Stimulated activated CD4-positive, alpha-beta T cell treated with anti-CD3 and anti-CD28 coated beads, TNF-alpha, amount 100 ng/mL, for 24 hours (primary cell): Measurements from ENCODE around the gene ZNRF4.

Experiments used
- DNase-seq, 3 experiments: peaks; one replicate each; pipeline ENCODE4 v3.0.0-alpha.2; 2020; ENCODE audit warnings: low read depth in 3 of 3

Gene ZNRF4

DNA sequence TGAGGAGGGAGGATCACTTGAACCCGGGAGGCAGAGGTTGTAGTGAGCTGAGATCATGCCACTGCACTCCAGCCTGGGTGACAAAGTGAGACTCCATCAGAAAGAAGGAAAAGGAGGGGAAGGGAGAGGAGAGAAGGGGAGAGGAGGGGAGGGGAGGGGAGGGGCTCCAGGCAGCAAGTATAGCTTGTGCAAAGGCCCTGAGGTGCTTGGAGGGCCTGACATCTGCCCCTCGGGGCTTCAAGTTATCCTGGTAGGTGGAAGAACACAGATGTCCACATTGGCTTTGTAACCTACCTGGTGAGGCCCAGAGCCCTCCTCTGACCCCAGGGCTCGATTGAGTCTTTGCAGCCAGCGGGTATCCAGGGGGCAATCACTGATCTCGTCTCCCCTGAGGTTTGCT lies 11.5 kb upstream of the ZNRF4 start:
- DNase-seq = no peak

DNA sequence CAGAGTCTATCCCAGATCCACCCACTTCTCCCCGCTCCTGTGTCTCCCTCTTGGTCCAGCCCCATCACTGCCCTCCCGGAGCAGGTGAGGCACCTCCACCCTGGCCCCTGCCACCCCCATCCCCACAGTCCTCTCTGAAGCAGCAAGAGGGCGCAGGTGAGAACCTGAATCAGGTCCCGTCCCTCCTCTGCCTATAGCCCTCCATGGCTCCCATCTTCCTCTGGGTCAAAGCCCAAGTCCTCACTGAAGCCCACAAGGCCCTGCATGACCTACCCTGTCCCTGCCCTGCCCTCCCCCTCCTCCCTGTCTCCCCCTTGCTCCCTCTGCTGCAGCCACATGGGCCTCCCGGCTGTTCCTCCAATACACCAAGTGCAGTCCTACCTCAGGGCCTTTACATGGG lies 10.8 kb upstream of the ZNRF4 start:
- DNase-seq = no peak

DNA sequence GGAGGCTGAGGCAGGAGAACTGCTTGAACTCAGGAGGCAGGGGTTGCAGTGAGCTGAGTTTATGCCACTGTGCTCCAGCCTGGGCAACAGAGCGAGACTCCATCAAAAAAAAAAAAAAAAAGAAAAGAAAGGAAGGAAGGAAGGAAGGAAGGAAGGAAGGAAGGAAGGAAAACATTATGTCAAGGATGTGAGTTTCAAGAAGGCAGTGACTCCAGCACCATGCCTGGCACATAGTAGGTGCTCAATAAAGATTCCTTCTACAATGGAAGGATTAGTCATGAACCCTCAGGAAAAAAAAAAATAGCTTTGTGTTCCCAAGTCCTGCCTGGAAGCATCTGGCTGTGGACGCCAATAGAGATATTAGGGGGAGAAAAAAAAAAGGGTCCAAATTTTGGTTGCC lies 10.1 kb upstream of the ZNRF4 start:
- no peak for DNase-seq

DNA sequence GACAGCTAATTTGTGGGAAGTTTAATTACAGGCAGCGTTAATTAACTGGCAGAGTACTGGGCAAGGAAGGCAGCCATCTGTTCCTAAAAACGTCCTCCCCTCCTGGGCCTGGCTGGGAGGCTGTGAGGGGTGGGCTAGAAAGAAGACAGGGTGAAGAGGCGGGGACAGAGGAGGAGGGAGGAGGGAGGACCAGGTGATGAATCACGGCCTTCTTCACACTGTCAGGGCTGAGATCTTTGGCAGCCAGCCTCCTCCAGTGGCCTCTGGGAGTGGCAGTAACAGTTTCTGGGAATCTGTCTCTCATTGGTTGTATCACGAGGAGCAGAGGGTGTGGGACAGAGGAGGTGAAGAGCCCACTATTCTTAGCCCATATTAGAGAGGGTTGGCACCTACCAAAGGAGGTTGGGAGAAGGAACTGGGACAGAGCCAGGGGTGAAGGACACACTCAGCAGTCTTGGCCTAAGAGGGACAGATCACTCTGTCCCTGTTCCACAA lies 9.6 kb upstream of the ZNRF4 start:
- DNase-seq = no peak

DNA sequence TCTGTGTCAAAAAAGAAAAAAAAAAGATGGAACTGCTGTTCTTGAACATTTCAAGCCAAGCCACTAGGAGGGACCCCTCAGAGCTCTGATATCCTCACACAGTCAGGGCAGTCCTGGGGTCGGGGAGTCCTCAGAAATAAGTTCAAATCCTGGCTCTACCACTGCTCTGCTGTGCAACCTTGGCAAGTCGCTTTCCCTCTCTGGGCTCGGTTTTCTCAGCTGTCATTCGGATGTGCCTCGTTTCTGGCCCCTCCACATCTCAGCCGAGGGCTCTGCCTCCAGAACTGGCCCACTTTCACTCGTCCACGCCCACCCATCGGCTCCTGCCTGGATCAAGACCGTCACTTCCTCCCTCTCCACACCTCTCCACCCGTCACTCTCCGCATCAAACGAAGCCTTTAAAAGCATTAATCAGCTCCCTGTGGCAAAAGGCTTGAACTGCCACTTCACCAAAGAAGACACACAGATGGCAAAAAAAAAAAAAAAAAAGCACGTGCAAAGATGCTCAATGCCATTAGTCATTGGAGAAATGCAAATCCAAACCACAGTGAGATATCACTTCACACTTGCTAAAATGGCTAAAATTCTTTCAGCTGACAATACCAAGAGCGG lies 7.4 kb upstream of the ZNRF4 start:
- DNase-seq = no peak

DNA sequence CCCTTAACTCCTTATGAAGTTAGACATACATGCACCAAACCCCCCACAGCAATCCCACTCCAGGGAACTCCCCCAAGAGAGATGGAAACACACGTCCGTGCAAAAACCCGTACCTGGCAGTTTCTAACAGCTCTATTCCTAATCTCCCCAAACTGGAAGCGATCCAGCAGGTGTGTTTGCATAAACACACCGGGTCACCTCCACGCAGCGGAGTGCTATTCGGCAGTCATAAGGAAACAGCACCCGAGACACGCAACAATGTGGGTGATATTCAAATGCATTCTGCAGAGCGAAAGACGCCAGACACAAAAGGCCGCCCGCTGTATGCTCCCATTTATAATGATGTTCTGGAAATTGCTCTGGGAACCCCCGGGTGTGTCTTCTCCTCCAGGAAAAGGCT lies 6.8 kb upstream of the ZNRF4 start:
- DNase-seq = no peak

DNA sequence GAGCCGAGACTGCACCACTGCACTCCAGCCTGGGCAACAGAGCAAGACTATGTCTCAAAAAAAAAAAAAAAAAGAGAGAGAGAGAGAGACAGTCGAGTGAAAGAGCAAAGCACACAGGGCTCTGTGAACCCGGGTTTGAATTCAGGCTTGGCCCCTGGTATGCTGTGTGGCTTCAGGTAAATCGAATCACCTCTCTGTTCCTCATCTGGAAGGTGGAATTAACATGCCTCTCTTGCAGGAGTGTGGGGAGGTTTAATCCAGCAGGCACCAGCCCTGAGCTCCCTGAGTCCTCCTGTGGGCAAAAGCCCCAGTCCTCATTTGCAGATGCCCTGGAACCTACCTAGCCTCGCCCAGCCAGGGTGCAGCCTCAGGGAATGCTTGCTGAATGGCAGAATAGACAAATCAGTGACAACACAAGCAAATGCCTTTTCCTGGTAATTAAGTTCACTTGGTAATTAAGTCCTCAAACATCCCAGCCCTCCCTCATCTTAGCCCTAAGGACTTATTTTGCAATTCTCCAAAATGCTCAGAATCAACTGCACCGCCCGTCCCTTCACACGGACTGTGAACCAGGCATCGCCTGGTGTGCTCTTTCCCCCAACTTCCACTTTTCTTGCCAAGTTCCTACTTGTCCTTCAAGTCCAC lies 4.6 kb upstream of the ZNRF4 start:
- DNase-seq = no peak

DNA sequence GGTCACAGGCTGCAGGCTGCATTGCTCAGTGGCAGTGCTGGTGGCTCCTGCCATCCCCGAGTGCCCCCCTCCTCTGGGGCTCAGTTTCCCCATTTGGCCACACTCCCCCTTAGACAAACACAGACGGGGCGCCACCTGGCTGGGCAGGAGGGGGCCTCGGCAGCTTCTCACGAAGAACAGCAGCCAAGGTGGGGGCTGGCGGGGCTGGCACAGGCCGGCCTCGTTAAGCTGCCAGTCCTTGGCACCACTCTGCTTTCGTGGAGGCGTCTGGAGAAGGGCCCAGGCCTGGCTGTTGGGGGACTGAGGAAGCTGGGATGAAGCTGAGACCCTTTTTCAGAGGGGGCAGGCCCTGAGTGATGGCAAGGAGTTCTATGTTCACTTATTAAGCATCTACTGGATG lies 3.7 kb upstream of the ZNRF4 start:
- no peak for DNase-seq

DNA sequence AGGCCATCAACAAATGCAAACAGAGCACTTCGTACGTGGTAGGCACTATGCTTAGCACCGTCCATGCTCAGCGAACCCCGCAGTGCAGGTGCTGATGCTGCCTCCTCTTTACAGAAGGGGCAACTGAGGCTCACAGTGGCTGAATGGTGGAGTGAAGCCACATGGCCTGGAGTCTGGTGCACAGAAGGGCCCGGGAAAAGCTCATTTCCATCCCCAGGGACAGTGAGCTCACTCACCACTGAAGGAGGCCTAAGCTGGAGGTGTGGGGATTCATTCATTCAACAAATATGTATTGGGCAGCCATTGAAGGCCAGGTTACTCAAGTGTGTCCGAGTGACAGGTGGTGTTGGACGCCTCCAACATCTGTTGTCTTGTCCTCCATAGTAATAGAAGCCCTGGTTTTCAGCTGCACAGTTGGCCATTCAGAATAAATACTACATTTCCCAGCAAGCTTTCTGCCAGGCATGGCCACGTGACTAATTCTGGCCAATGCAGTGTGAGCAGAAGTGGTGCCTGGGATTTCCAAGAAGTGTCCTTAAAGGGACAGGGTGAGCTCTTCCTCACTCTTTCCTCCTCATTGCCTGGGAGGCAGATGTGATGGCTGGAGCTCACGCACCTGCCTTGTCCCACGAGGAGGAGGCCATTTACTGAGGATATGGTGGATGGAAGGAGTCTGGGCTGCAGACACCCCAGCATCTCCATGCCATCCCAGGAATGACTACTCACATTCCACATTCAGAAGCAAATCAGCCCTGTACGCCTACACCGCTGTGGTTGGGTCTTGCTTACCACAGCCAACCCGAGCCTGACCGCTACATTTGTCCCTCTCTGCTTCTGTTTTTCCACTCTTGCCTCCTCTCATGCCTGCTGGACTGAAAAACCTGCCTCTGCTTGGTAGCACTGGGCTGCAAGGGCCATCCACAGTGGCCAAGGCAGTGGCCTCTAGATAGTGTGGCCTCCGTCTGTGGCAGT lies 2.3 kb upstream of the ZNRF4 start:
- DNase-seq = no peak

DNA sequence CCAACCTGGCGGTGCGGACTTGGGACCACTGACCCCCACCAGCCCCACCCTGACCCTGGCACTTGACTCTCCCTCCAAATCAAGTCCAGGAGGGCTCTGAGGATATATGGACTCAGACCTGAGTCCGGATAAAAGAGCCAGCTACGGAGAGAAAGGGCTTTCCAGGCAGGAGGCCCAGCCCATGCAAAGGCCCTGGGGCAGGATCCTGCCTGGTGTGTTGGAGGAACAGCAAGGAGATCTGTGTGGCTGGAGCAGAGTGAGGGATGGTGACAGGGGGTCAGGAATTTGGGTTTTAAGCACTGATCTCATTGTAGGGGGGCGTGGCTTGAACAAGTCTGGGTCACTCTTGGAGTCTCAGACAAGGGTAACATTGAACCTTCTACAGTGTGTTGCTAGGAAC lies 474 bp upstream of the ZNRF4 start:
- DNase-seq = no peak

DNA sequence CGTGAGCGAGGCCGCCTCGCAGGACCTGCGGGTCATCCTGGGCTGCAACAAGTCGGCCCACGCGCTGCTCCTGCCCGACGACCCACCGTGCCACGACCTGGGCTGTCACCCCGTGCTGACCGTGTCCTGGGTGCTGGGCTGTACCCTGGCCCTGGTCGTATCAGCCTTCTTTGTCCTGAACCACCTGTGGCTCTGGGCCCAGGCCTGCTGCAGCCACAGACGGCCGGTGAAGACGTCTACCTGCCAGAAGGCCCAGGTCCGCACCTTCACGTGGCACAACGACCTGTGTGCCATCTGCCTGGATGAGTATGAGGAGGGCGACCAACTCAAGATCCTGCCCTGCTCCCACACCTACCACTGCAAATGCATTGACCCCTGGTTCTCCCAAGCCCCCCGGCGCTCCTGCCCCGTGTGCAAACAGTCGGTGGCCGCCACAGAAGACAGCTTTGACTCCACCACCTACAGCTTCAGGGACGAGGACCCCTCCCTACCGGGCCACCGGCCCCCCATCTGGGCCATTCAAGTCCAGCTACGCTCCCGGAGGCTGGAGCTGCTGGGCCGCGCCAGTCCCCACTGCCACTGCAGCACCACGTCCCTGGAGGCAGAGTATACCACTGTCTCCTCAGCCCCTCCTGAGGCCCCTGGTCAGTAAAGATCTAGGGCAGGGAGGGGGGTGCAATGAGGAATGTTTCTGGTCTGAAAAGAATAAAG lies 1.1 kb downstream of the ZNRF4 start:
- DNase-seq = no peak

DNA sequence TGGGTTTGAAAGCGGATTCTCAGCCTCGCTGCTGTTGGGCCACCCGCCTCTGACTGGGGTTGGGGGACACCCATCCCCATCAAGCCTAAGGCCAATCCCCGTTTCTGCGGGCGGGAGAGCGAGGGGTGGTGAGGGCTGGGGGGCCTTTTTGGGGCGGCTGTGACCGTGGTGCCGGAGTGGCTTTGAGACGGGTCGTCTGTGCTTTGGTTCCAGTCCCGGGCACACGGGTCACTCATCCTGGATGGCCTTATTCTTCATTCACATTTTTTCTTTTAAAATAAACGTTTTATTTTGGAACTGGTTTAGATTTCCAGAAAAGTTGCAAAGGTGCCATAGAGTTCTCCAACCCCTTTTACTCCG lies 1.6 kb downstream of the ZNRF4 start:
- no peak for DNase-seq

DNA sequence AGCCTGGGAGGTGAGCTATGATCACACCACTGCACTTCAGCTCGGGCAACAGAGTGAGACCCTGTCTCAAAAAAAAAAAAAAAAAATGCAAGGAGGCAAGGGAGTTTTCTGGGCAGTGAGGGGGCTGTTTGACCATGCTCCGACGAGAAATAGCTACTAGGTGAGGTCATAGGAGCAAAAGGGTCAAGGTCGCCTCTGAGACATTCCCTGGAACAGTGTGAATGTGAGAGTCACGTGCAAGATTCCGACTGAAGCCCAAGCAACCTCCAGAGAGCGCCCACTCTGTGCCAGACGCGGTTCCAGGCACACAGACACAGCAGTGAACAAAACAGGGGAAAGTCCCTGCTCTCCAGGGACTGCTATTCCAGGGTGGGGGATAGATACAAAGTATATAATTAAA lies 2.5 kb downstream of the ZNRF4 start:
- no peak for DNase-seq

DNA sequence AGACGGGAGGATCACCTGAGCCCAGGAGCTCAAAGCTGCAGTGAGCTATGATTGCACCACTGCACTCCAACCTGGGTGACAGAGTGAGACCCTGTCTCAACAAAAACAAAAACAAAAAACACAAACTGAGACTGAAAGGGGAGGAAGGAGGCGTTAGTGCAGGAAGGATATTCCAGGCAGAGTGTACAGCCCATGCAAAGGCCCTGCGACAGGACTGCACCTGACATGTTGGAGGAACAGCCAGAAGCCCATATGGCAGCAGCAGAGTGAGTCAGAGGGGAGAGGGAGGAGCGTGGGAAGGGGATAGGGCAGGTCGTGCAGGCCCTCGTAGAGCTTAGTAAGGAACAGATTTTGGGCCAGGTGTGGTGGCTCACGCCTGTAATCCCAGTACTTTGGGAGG lies 3.2 kb downstream of the ZNRF4 start:
- no peak for DNase-seq

DNA sequence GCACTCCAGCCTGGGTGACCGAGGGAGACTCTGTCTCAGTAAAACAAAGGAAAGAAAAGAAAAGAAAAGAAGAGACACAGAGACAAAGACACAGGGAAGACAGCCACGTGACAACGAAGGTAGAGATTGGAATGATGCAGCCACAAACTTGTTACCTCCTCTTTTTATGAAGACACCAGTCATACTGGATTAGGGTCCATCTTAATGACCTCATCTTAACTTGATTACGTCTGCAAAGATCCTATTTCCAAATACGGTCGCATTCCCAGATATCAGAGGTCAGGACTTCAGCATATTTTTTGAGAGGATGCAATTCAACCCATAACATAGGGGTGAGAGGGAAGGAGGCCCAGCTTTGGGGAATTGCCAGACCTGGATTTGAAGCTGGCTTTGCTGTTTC lies 4.1 kb downstream of the ZNRF4 start:
- no peak for DNase-seq

DNA sequence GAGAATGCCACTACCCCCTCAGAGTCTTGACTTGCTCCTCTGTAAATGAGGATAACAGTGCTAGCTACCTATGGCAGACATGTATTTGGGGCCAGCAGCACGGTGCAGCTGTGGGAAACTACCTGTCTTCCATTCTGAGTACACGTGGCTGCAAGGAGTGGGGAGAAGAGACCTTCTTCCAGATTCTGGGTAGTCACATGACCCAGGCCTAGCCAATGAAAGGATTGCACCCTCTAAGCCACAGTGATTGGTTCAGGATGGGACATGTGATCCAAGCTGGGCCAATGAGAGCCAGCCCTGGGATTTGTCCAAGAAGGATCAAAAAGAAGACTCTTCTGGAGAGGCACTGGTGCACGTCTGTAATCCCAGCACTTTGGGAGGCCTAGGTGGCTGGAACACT lies 5.5 kb downstream of the ZNRF4 start:
- no peak for DNase-seq

DNA sequence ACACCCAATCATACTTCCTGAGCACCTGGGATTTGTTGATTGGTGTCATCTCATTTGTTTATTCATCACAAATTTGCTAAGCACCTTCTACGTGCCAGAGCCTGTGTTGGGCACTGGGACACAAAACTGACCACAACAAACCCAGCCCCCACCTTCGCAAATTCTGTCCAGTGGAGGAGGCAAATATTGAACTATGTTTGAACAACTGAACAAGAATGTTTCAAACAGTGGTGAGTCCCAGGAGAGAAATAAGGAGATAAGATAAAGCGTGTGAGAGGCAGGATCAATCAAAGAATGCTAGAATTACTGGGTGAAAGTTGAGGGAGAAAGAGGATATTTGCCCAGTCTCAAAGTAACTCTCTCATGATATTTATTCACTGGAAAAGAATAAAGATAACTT lies 8.7 kb downstream of the ZNRF4 start:
- no peak for DNase-seq

DNA sequence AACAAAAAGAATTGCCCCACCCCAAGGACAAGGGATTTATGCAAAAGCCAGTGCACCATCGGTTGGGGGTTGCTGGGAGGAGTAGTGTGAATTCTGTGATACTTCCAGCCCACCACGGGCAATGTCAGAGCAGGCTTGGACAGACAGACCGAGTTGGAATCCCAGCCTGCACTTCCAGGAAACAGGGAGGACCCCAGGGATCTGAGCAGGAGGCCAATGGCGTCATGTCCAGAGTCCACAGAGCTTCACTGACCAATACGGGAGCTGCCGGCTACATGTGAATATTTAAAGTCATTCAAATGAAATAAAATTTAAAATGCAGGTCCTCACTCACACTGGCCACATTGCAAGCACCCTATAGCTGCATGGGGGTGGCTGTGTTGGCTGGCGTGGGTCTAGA lies 10.9 kb downstream of the ZNRF4 start:
- DNase-seq = no peak

DNA sequence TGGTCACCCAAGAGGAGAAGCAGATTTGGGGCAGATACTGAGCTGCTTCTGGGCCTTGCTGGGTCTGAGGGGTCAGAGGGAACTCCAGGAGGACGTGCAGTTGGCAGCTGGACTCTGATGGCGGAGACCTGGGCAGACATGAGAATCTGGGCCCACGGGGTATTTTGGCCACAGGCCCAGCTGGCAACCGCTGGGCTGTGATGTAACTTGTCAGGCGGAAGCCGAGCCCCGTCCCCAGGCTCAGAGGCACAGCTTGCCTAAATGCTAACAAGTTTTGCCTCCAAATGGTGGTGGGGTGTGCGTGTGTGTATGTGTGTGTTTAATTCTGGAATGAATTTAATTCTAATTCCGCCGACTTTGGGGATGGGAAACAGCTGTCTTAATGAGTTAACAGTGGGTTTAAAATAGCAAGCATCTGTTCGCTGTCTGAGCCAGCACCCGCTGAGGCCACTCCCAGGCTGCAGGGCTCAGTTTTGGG lies 11.6 kb downstream of the ZNRF4 start:
- DNase-seq = no peak

DNA sequence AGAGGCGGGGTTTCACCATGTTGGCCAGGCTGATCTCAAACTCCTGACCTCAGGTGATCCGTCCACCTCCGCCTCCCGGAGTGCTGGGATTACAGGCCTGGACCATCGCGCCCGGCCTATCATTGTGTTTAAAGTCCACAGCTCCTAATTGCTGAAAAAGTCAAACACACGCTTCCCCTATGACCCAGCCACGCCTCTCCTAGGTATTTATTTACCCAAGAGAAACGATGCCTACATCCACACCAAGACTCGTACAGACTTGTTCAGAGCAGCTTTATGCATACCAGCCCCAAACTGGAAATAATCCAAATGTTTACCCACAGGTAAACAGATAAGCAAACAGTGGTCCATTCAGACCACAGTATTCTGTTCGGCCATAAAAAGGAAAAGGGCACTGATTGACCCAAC lies 15.1 kb downstream of the ZNRF4 start:
- no peak for DNase-seq

DNA sequence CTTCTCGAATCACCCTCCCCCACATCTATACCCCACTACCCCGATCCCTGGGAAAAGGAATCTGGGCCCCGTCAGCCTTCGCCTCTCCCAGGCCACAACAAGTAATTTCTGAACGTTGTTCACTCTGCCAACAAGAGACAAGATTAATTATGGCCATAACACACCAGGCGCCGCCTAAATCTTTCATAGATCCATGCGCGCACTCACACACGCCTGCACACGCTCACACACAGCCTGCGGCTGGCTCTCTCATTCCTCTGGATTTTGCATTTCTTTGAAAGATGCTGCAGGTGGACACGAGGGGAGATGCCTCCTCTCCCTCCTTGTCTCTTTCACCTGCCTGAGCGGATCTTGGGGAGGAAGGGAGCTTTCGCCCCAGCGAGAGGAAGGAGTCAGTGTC lies 17.1 kb downstream of the ZNRF4 start:
- no peak for DNase-seq

DNA sequence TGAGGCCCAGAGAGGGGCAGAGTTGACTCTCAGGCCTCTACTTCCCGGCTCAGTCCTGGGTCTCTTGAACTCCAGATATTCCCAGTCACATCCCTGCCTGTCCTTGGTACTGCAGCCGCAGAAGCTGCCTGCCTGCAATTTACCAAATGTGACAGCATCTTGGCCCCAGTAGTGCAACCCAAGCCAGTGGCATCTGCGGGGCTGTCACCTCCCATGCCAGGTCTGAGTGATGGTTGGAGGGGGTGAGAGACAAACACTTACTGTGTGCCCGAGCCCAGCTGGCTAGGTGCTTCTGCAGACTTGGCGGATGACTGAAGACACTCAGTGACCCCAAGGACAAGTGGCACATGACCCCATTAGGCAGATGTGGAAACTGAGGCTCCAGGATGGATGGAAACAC lies 18.4 kb downstream of the ZNRF4 start:
- no peak for DNase-seq
